GM19035 (cell line): ENCODE results near the gene DDIT4.
A peak's percentile ranks its signal among the peaks of the same experiment; 100 is the strongest.

Experiments
- ATAC-seq: cut with Tn5 transposase; IDR thresholded peaks from one replicate; pipeline ENCODE4 v1.9.1; 2021; ENCODE audit not compliant: unreplicated experiment

Gene DDIT4

GRCh38 chr10:72315611-72316385, 42.1 kb downstream of the DDIT4 start:
- no peak for ATAC-seq

GRCh38 chr10:72316386-72316700, 42.6 kb downstream of the DDIT4 start:
- no peak for ATAC-seq

GRCh38 chr10:72316748-72317435, 43.2 kb downstream of the DDIT4 start:
- no peak for ATAC-seq

GRCh38 chr10:72318418-72319262, 44.9 kb downstream of the DDIT4 start:
- ATAC-seq = no peak

- ATAC-seq = peak; percentile 53
These were observed 45.9 kb downstream of the DDIT4 start for GRCh38 chr10:72319416-72320254.

GRCh38 chr10:72320676-72321247, 47.0 kb downstream of the DDIT4 start:
- ATAC-seq = peak; percentile 58

- ATAC-seq = no peak
These were observed 47.7 kb downstream of the DDIT4 start for GRCh38 chr10:72321248-72322029.

- ATAC-seq = no peak
These were observed 48.2 kb downstream of the DDIT4 start for GRCh38 chr10:72322030-72322279.

- no peak for ATAC-seq
These were observed 48.7 kb downstream of the DDIT4 start for GRCh38 chr10:72322280-72323058.

- no peak for ATAC-seq
These were observed 49.5 kb downstream of the DDIT4 start for GRCh38 chr10:72323108-72323749.

GRCh38 chr10:72323771-72324191, 50.1 kb downstream of the DDIT4 start:
- no peak for ATAC-seq
